GM18502 (cell line): Measurements from ENCODE around the gene PPME1.

Experiments
- ATAC-seq: cut with Tn5 transposase; IDR thresholded peaks from one replicate; pipeline ENCODE4 v1.9.1; 2021; ENCODE audit warnings: mild to moderate bottlenecking; ENCODE audit not compliant: unreplicated experiment, poor library complexity

The PPME1 gene

DNA sequence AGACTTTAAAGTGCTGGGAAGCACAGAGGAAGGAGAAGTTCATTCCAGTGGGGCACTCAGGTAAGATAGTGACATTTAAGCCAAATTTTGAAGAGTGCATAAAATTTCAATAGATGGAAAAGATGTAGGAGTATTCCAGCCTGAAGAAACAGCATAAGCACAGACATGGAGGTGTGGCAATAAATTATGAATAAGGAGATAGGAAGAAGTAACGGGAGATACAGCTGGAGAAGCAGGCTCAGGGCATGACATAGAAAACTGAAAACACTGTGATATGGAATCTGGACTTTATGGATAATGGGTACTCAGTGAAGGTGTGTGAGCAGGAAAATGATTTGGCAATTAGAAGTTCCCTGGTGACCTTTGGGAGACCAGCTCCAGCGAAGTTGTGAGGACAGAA, 107.0 kb downstream of the PPME1 start:
- ATAC-seq: no peak

DNA sequence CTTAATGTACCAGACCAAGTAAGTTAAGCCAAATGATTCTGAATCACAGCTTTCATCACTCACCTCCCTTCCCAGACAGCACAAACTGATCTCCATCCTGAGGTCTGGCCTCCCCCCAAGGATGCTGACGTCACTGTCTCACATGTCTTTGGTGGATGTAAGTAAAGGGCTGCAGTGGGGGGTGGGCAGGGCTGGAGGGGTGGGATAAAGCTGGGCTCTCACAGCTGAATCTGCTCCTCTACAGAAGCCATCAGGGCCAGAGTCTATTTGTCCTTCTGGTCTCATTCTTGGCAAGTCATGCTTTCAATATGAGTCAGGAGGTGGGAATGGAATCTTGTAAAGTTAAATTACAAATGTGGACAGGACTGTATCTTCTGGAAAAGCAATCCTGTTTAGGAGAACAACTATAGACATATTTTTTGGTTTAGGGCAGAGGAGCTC, 107.7 kb downstream of the PPME1 start:
- ATAC-seq: no peak

DNA sequence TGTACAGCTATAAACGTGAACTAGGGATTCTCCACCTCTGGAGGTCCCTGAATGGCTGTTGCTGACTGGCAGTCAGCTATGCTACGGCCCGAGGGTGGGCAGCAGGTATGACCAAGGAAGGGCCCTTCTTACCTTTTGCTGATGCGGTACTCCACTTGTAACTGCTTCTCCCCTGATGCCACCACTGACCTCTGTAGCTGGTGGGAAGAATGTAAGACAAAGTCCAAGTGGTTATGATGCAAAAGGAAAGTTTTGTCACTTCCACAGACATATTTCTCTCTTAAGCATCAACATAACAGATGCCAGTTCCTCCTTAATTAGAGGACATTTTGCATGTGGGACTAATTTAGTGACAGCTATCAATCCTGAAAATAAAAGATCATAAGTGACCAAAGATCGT, 108.2 kb downstream of the PPME1 start:
- no peak for ATAC-seq

DNA sequence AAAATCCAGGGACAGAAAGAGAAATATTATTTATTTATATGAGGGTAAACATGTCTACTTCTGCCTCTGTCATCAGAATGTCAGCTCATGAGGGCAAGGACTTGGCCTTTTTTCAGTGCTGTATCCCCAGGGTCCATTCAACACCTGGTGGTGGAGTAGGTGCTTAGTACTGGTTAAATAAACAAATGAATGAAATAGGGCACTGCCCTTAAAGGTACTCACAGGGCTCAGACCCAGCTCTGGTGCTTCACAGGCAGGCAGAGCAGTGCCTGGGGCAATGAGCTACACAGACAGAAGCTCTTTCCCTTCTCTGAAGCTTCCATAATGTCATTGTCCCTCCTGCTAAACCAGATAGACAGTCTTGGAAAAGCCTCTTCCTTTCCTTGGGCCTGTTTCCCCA, 109.4 kb downstream of the PPME1 start:
- no peak for ATAC-seq

DNA sequence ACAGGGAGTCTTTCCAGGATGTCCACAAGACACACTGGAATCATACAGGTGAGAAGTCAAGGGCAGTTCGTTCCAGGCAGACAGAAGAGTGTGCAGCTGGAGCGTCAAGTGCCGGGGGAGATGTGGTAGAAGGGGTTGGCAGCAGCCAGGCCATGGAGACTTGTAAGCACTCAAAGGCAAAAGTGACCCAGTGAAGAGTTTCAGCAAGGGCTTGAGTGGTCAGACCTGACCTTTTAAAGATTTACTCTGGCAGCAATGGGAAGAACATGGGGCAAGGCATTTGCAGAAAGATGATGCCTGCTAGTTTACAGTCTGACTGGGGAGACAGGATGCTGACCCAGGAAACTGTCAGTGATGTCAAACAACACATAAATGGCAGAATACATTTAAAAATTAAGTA, 111.3 kb downstream of the PPME1 start:
- ATAC-seq: no peak

DNA sequence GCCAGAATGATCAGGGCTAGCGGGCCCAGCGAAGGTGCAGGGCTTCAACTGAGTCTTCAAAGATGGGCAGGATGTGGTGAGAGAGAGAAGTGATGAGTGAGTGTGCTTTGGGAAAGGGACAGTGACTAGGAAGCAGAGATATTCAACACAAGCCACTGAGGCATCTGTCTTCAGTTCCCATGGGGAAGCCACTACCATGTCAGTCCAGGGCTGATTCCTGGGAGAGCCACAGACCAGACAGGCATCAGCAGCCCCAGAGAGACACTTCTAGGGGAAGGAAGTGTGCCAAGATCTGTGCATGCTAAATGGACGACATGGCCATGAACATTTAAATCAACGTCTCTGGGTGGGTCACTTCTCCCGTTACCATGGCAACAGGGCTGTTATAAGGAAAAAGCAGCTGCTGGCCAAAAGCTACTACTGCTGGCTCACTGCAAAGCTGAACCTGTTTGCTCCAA, 111.9 kb downstream of the PPME1 start:
- ATAC-seq: no peak

DNA sequence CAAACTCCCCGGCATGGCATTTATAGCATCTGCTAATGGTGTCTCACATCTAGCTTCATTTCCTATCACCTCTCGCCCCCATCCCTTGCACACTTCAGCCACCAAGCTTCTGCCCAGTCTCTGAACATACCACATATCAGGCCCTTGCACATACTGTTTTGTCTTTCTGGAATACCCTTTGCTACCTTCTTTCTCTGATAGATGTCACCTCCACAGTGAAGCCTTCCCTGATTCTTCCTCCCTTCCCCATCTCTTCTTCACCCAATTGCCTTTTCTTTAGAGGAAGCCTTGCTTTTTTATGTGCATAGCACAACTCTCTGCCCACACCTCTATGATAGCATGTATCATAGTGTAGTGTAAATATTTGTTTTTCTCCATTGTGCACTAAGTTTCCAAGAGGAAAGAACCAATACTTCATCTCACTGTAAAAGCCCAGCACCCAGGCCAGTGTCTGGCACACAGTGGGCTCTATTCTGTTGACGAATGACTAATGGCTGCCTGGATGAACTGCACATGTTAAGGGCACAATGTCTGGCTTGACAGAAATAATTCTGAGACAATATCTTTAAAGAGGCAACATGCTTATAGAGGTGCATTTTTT, 112.6 kb downstream of the PPME1 start:
- ATAC-seq: no peak

DNA sequence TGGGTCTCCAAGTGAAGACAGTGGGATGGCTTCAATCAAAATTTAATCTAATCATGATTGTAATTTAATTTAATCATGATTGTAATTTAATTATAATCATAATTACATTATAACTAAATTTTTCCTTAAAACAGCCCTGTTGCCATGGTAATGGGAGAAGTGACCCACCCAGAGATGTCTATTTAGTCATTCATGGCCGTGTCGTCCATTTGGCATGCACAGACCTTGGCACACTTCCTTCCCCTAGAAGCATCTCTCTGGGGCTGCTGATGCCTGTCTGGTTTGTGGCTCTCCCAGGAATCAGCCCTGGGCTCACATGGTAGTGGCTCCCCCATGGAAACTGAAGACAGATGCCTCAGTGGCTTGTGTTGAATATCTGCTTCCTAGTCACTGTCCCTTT, 113.4 kb downstream of the PPME1 start:
- no peak for ATAC-seq

DNA sequence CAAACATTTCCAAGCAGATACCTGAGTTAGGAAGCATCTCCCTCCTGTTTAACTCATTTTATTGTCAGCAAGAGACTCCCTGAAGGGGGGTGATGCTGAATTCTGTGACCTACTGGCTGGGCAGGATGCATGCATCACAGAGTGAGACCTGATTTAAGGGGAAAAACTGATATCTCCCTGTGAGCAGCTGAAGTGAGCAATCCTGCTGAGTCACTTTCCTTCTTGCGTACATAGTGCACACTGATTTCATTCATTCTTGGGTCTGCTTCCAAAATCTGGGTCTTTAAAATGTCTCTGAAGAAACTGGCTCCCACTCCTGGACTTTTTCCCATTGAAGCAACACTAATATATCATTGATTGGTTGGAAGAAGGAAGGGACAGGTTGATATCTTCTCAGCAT, 117.1 kb downstream of the PPME1 start:
- no peak for ATAC-seq

DNA sequence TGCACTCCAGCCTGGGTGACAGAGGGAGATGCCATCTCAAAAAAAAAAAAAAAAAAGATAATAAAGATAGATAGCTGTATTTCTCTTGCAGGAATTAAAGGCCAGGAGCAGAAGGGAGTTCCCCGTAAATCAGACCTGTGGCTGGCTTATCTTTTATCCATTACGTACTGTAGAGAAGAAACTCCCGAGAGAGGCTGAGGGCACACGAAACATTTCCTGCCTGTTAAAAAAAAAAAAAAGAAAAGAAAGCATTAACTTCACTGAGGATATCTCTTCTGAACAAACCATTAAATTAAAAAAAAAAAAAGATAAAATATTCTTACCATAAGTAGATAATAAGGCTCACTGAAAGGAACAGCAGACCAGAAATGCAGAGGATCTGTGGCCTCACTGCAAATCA, 117.8 kb downstream of the PPME1 start:
- ATAC-seq: no peak

DNA sequence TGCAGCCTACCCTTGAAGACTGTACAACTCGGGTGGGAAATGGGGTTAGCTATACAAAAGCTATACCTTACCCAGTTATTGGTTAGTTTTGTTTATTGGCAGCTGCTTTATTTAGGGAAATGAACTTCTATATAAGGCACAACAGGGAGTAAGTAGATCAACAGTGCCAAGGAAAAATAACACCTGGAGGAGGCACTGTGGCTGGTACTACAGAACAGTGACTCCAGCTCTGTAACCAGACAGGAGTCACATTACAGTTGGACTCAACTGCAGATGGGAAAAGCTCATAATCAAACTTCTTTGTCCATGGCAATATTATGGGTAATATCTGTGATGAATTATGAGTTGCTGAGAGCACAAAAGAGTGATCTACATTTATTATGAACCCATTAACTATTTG, 126.4 kb downstream of the PPME1 start:
- ATAC-seq: no peak

DNA sequence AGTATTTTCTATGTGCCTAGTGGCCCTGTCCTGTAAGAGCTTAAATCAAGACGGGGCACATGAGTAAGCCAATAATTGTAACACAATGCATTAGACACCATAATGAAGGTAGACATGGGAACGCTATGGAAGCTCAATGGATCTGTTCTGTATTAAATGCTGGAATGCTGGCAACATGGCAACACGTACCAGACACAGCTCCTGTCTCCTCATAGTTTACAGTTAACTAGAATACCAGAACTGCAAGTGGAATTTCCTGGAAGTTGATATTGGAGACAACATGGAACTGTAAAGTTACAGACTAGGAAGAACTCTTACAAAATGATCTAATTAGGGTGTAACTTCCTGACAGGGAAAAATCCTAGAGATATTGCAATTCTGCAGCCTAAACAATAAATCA, 127.9 kb downstream of the PPME1 start:
- ATAC-seq: no peak
